GM10266 (cell line): Measurements from ENCODE around the gene SLC24A4.
A peak's percentile ranks its signal among the peaks of the same experiment; 100 is the strongest.
"Not testable (repeated sequence)": the region's sequence is repeated elsewhere in the genome, so short reads cannot be mapped to it uniquely, and the experiment has no call there.

Source experiments
- DNase-seq: peaks from one replicate; pipeline ENCODE4 v3.0.0; 2012; ENCODE audit errors: extremely low spot score
- CTCF ChIP-seq: IDR thresholded peaks from 2 replicates; pipeline ENCODE4 v1.5.1; 2012; ENCODE audit warnings: mild to moderate bottlenecking, low read depth; ENCODE audit not compliant: control insufficient read depth, insufficient read depth; ENCODE audit errors: missing control alignments

The SLC24A4 gene

GRCh38 chr14:92392711-92393110, 69.7 kb downstream of the SLC24A4 start:
- TF ChIP-seq CTCF, result no peak
- no peak for DNase-seq

- no peak for DNase-seq
- no peak for TF ChIP-seq CTCF
Measured at GRCh38 chr14:92397150-92397952, 74.4 kb downstream of the SLC24A4 start.

- no peak for TF ChIP-seq CTCF
- DNase-seq, result no peak
Measured at GRCh38 chr14:92397953-92398564, 75.1 kb downstream of the SLC24A4 start.

GRCh38 chr14:92398888-92399636, 76.1 kb downstream of the SLC24A4 start:
- no peak for TF ChIP-seq CTCF
- DNase-seq, result no peak

- TF ChIP-seq CTCF, result no peak
- peak; percentile 44 for DNase-seq
Measured at GRCh38 chr14:92400579-92401444, 77.8 kb downstream of the SLC24A4 start.

- no peak for DNase-seq
- no peak for TF ChIP-seq CTCF
Measured at GRCh38 chr14:92401561-92401960, 78.6 kb downstream of the SLC24A4 start.

GRCh38 chr14:92402500-92402899, 79.5 kb downstream of the SLC24A4 start:
- not testable (repeated sequence) for DNase-seq
